ENCODE data around the gene BBS4. TPM values are rescaled to one million over a fixed set of nuclear protein-coding genes. Genes with fewer than 3 reads are reported as not detected.

BBS4 gene
- polyA plus RNA-seq, 1 donor (not counting 4 experiments of a cell fraction or from before 2014, with no cell fraction given): 16.5 TPM

- dilution Hi-C loops (cut with MboI; ENCODE audit: extremely low pct_ligation_motif_present, low sequenced_read_pairs): no loop called here
- no peak for DNase-seq (ENCODE audit: low read depth, low spot score)
- H3K27ac ChIP-seq (ENCODE audit: control insufficient read depth, insufficient read depth, low read length): no peak overlapping the region
- no peaks in the 10 kb centered on the region for H3K9me1 ChIP-seq (ENCODE audit: control insufficient read depth, extremely low read depth, insufficient read depth, low read length)
- FAIRE-seq: no peak
- H3K9ac ChIP-seq (ENCODE audit: control insufficient read depth, extremely low read depth, insufficient read depth, low read length): no peak overlapping the region
- no peaks in the 10 kb centered on the region for H3K27me3 ChIP-seq (ENCODE audit: control insufficient read depth, extremely low read depth, insufficient read depth, low read length)
- no peaks in the 10 kb centered on the region for H4K20me1 ChIP-seq (ENCODE audit: control insufficient read depth, extremely low read depth, insufficient read depth, low read length)
- no peaks in the 10 kb centered on the region for H3K9me3 ChIP-seq (ENCODE audit: control insufficient read depth, low read depth, low read length)
- H2AFZ ChIP-seq (ENCODE audit: control insufficient read depth, low read length): no peak overlapping the region
- H3K4me3 ChIP-seq (ENCODE audit: control insufficient read depth in 2 of 3, extremely low read depth in 1 of 3, insufficient read depth in 2 of 3, low read depth in 1 of 3, low read length in 3 of 3): no peak overlapping the region
- H3K36me3 ChIP-seq (ENCODE audit: control insufficient read depth in 2 of 2, extremely low read depth in 1 of 2, insufficient read depth in 2 of 2, low read length in 2 of 2): peaks cover 0 to 8% of the 10 kb centered on the region in 2 experiments
- peak overlapping the region; percentile 86 for H3K4me2 ChIP-seq (ENCODE audit: control insufficient read depth, extremely low read depth, insufficient read depth, low read depth, low read length)
- TF ChIP-seq CTCF (optimal IDR thresholded peaks at IDR 0.05 in 1 of 3, IDR thresholded peaks at IDR 0.05 in 1 of 3, conservative IDR thresholded peaks at IDR 0.05 in 1 of 3; ENCODE audit: extremely low read depth in 1 of 3, insufficient read depth in 2 of 3, low read length in 3 of 3) (no peak), EZH2 (IDR thresholded peaks at IDR 0.05; ENCODE audit: low read length) (no peak)
- peaks cover 59% of the 10 kb centered on the region for H3K79me2 ChIP-seq (ENCODE audit: control insufficient read depth, insufficient read depth, low read length)
- peaks cover 11% of the 10 kb centered on the region for H3K4me1 ChIP-seq (ENCODE audit: control insufficient read depth, extremely low read depth, insufficient read depth, low read length)
These were observed 95.6 kb downstream of the BBS4 start for GRCh38 chr15:72781631-72782030.

GRCh38 chr15:72782274-72783003, 96.4 kb downstream of the BBS4 start:
- Histone ChIP-seq H3K9me1 (ENCODE audit: control insufficient read depth, extremely low read depth, insufficient read depth, low read length) (no peaks in the 10 kb centered on the region), H3K9ac (ENCODE audit: control insufficient read depth, extremely low read depth, insufficient read depth, low read length) (peak overlapping the region; percentile 88), H3K79me2 (ENCODE audit: control insufficient read depth, insufficient read depth, low read length) (peaks cover 54% of the 10 kb centered on the region), H4K20me1 (ENCODE audit: control insufficient read depth, extremely low read depth, insufficient read depth, low read length) (no peaks in the 10 kb centered on the region), H3K9me3 (ENCODE audit: control insufficient read depth, low read depth, low read length) (no peaks in the 10 kb centered on the region), H3K4me2 (ENCODE audit: control insufficient read depth, extremely low read depth, insufficient read depth, low read depth, low read length) (peak overlapping the region; percentile 86), H2AFZ (ENCODE audit: control insufficient read depth, low read length) (peak overlapping the region; percentile 80), H3K4me3 (ENCODE audit: control insufficient read depth in 2 of 3, extremely low read depth in 1 of 3, insufficient read depth in 2 of 3, low read depth in 1 of 3, low read length in 3 of 3) (peak overlapping the region; percentile 72 to 95 (median 93)), H3K36me3 (ENCODE audit: control insufficient read depth in 2 of 2, extremely low read depth in 1 of 2, insufficient read depth in 2 of 2, low read length in 2 of 2) (peaks cover 0 to 8% of the 10 kb centered on the region in 2 experiments), H3K27ac (ENCODE audit: control insufficient read depth, insufficient read depth, low read length) (peak overlapping the region; percentile 79), H3K4me1 (ENCODE audit: control insufficient read depth, extremely low read depth, insufficient read depth, low read length) (peaks cover 11% of the 10 kb centered on the region), H3K27me3 (ENCODE audit: control insufficient read depth, extremely low read depth, insufficient read depth, low read length) (no peaks in the 10 kb centered on the region)
- dilution Hi-C loops (cut with MboI; ENCODE audit: extremely low pct_ligation_motif_present, low sequenced_read_pairs): no loop called here
- DNase-seq (ENCODE audit: low read depth, low spot score): no peak
- FAIRE-seq: no peak
- TF ChIP-seq CTCF (optimal IDR thresholded peaks at IDR 0.05 in 1 of 3, IDR thresholded peaks at IDR 0.05 in 1 of 3, conservative IDR thresholded peaks at IDR 0.05 in 1 of 3; ENCODE audit: extremely low read depth in 1 of 3, insufficient read depth in 2 of 3, low read length in 3 of 3): no peak
- TF ChIP-seq EZH2 (IDR thresholded peaks at IDR 0.05; ENCODE audit: low read length): no peak

Measured in keratinocyte (primary cell).